Measurements from ENCODE around the gene HOXD4.

Gene HOXD4

DNA sequence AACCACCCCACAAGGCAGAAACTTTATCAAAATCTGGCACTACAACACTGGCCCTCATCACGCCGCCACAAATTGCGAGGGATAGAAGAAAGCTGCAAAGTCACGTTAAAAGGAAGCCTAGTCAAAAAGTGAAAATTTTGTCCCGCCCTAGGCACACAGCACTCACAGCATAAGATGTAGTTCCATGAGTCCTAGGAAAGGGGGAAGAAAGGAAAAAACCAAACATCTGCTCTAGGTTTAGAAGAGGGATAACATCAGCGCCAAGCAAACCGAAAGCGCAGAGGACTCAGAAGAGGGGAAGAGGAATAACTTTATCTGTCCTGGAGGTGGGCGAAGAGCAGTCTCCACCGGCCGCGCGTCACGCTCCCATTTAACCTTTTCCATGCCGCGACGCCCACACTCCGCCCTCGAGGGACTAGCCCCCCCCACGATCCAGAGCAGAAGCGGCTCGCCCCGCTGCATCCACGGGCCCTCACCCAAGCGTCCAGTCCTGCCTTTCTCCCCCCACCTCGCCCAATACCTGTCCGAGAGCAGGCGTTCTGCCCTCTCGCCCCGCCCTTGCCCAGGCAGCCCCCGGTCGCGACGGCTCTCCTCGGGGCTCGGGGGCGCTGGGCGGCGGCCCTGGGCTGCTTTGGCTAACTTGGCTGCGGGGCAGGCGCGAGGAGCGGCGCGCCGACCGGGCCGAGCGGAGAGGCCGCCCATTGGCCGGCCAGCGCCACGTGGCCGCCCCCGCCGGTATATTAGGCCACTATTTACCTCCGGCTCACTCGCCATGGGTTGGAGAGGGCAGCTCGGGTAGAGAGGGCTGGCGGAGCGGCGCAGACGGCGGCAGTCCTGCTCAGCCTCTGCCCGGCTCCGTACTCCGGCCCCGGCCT lies 36.8 kb downstream of the HOXD4 start, which contains the start of gene HOXD1:
Gene HOXD1, plus strand, starts transcription at position 770 of the 875 bp plus-strand sequence. CDS start 134 bp downstream, outside the sequence.
- no peak for DNase-seq (ENCODE audit: low spot score)

DNA sequence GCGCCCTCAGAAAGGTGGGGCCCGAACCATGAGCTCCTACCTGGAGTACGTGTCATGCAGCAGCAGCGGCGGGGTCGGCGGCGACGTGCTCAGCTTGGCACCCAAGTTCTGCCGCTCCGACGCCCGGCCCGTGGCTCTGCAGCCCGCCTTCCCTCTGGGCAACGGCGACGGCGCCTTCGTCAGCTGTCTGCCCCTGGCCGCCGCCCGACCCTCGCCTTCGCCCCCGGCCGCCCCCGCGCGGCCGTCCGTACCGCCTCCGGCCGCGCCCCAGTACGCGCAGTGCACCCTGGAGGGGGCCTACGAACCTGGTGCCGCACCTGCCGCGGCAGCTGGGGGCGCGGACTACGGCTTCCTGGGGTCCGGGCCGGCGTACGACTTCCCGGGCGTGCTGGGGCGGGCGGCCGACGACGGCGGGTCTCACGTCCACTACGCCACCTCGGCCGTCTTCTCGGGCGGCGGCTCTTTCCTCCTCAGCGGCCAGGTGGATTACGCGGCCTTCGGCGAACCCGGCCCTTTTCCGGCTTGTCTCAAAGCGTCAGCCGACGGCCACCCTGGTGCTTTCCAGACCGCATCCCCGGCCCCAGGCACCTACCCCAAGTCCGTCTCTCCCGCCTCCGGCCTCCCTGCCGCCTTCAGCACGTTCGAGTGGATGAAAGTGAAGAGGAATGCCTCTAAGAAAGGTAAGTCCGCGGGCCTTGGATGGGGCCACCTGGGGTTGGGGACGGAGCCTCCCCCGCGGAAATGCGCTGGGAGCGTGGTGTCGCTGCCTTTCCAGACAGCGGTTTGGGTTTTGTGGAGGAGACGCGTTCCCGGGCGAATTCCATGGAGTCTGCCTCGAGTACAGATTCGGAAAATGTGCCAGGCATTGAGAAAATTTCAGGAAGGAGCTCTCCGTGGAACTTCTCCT lies 37.7 kb downstream of the HOXD4 start:
- DNase-seq (ENCODE audit: low spot score), result no peak

DNA sequence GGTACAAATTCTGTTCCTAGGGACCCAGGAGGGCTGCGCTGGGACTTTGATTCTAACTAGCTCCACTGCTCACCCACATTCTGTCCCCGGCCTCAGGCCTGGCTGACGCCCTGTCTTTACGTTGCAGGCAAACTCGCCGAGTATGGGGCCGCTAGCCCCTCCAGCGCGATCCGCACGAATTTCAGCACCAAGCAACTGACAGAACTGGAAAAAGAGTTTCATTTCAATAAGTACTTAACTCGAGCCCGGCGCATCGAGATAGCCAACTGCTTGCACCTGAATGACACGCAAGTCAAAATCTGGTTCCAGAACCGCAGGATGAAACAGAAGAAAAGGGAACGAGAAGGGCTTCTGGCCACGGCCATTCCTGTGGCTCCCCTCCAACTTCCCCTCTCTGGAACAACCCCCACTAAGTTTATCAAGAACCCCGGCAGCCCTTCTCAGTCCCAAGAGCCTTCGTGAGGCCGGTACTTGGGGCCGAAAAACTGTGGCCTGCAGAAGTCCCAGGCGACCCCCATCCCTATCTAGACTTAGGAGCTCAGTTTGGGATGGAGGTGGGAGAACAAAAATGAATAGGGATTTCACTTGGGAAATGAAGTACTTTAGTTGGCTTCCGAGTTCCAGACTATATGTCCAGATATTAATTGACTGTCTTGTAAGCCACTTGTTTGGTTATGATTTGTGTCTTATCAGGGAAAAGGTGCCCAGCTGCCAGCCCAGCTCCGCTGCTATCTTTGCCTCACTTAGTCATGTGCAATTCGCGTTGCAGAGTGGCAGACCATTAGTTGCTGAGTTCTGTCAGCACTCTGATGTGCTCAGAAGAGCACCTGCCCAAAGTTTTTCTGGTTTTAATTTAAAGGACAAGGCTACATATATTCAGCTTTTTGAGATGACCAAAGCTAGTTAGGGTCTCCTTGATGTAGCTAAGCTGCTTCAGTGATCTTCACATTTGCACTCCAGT lies 38.6 kb downstream of the HOXD4 start:
- no peak for DNase-seq (ENCODE audit: low spot score)

DNA sequence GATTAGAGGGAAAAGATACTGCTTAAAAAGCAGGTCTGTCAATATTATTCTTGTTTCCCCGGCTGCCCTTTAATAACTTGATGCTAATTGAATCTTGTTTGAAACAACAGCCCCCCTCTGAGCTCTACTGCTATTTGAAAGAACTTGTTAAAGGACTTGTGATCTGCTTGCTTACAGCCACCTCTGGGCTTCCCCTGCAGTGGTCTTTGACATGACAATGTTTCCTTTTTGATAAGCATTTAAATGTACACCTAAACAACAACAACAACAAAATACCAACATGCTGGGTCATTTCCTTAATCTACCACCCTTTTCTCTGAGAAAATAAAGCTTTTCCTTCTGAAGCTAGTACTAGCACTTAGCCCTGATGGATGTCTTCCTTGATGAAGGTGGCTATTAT lies 41.0 kb downstream of the HOXD4 start:
- no peak for DNase-seq (ENCODE audit: low spot score)

DNA sequence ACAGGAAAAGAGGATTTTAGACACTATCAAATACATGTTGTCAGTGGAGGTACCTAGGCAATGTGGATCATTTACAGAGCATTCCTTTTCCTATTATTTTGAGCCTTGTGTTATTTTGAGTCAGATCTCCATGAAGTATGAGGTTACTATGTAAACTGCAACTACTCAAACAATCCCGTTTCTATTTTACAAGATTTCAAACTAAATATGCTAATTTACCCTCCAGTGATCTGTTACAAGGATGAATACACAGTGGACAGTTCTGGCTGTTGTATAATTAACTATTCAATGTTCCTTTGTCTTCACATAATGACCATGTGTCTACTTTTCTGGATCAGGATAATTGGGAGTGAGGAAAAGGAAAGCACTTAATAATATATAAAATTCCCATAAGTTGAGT lies 41.7 kb downstream of the HOXD4 start:
- DNase-seq (ENCODE audit: low spot score), result no peak

DNA sequence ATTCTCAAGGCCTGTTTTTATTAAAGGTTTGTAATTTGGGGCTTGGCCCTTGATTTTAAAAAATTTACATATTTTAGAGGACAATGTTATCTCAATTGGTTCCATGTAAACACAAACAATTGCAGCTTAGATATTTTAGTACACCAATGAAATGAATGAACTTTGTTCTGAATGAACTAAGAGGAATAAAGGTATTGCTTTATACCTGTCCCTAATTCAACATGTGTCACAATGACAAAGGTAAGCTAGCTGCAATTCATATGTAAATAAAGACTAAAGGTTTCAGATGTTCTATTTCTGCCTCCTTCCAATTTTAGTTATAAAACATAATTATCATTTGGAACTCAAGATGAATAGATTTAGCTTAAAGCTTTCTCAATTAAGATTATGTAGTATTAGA lies 48.6 kb downstream of the HOXD4 start:
- DNase-seq (ENCODE audit: low spot score), result no peak

DNA sequence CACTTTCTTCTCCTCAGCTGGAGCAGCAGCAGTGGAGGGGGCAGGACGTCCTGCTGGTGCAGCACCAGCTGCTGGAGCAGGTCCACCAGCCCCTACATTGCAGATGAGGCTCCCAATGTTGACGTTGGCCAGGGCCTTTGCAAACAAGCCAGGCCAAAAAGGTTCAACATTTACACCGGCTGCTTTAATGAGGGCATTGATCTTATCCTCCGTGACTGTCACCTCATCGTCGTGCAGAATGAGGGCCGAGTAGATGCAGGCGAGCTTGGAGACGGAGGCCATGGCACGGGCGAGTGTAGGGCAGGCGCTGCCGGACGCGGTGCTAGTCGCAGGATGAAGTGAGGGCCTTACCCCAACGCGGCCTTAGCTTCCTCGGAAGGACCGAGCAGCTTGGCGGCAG lies 49.6 kb downstream of the HOXD4 start:
- DNase-seq (ENCODE audit: low spot score), result no peak

DNA sequence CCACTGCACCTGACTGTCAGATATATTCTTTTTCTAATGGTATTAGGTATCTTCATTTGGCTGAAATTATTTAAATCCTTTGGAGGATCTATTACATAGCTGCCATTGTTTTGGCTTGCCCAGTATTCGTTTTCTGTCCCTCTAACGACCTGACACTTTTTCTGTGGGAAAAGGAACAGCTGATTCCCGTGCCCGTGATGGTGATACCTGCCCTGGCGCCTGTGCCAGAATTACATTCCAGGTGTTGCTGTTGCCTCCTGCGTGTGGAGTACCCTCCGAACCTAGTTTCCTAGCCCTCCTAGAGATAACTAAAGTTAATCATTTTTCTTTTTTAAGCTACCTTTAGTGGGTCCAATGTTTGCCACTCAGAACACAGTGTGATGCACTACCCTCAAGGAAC lies 51.1 kb downstream of the HOXD4 start:
- no peak for DNase-seq (ENCODE audit: low spot score)
